ENCODE data around the gene RASSF5. TPM values are rescaled to one million over a fixed set of nuclear protein-coding genes. Genes with fewer than 3 reads are reported as not detected.

RASSF5 gene
- total and polyA plus RNA-seq, 2 of the 13 experiments (the other 11 are each of a cell fraction or from before 2014, with no cell fraction given) = 0.18 to 0.40 TPM

DNA sequence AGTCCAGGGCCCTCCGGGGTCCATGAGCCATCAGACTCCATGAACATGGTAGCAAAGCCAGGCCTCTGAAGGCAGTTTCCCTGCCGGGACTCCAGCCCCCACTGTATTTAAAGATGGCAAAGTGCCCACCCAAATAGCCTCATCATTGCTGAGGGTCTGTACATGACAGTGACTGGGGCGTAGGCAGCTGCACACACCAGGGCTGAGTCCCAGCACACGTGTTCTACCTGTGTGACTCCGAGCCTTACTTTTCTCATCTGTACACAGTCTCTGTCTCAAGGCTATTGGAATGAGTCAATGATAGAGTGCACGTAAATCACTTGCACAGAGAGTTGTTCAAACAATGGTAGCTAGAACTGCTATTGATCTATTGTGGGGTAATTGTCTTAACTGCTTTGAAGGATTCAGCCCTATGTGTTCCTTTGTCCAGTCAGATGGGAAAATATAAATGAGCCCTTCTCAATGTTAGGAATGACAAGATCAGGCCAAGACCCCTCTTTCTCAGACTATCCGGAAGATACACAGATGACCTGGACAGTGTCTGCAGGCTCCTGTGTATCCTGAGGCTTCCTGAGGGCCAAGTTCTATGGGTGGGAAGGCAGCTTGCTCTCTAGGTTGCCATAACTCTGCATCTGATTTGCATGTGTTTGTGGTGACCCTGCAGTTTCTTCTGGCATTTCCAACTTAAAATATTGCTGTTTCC lies 48.9 kb downstream of the RASSF5 start (continued):
- TF ChIP-seq, protein P1, sequence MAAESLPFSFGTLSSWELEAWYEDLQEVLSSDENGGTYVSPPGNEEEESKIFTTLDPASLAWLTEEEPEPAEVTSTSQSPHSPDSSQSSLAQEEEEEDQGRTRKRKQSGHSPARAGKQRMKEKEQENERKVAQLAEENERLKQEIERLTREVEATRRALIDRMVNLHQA (CRISPR knock-in tag; IDR thresholded peaks at IDR 0.05) = no peak
- TF ChIP-seq, protein P2, sequence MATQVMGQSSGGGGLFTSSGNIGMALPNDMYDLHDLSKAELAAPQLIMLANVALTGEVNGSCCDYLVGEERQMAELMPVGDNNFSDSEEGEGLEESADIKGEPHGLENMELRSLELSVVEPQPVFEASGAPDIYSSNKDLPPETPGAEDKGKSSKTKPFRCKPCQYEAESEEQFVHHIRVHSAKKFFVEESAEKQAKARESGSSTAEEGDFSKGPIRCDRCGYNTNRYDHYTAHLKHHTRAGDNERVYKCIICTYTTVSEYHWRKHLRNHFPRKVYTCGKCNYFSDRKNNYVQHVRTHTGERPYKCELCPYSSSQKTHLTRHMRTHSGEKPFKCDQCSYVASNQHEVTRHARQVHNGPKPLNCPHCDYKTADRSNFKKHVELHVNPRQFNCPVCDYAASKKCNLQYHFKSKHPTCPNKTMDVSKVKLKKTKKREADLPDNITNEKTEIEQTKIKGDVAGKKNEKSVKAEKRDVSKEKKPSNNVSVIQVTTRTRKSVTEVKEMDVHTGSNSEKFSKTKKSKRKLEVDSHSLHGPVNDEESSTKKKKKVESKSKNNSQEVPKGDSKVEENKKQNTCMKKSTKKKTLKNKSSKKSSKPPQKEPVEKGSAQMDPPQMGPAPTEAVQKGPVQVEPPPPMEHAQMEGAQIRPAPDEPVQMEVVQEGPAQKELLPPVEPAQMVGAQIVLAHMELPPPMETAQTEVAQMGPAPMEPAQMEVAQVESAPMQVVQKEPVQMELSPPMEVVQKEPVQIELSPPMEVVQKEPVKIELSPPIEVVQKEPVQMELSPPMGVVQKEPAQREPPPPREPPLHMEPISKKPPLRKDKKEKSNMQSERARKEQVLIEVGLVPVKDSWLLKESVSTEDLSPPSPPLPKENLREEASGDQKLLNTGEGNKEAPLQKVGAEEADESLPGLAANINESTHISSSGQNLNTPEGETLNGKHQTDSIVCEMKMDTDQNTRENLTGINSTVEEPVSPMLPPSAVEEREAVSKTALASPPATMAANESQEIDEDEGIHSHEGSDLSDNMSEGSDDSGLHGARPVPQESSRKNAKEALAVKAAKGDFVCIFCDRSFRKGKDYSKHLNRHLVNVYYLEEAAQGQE (IDR thresholded peaks at IDR 0.05; ENCODE audit: borderline replicate concordance in 1 of 2, low read depth in 1 of 2, low read length in 2 of 2) = peak in 1 of 2 experiments; percentile 11; a peak in 1 of 4 replicates
- TF ChIP-seq, protein P3, sequence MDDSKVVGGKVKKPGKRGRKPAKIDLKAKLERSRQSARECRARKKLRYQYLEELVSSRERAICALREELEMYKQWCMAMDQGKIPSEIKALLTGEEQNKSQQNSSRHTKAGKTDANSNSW (CRISPR knock-in tag; IDR thresholded peaks at IDR 0.05; ENCODE audit: borderline replicate concordance) = no peak
- TF ChIP-seq CENPT (CRISPR knock-in tag; IDR thresholded peaks at IDR 0.05; ENCODE audit: low read depth) (no peak), EED (CRISPR knock-in tag; IDR thresholded peaks at IDR 0.05) (no peak), ZNF782 (CRISPR knock-in tag; IDR thresholded peaks at IDR 0.05; ENCODE audit: borderline replicate concordance) (no peak), ZC3H4 (CRISPR knock-in tag; IDR thresholded peaks at IDR 0.05; ENCODE audit: borderline replicate concordance) (no peak), ZNF251 (CRISPR knock-in tag; IDR thresholded peaks at IDR 0.05) (no peak), CEBPB (IDR thresholded peaks at IDR 0.05; ENCODE audit: borderline replicate concordance, low read depth, low read length) (0 out of 2 replicates have a peak, but pooled peaks have one; percentile 4)
- TF ChIP-seq, protein P4, sequence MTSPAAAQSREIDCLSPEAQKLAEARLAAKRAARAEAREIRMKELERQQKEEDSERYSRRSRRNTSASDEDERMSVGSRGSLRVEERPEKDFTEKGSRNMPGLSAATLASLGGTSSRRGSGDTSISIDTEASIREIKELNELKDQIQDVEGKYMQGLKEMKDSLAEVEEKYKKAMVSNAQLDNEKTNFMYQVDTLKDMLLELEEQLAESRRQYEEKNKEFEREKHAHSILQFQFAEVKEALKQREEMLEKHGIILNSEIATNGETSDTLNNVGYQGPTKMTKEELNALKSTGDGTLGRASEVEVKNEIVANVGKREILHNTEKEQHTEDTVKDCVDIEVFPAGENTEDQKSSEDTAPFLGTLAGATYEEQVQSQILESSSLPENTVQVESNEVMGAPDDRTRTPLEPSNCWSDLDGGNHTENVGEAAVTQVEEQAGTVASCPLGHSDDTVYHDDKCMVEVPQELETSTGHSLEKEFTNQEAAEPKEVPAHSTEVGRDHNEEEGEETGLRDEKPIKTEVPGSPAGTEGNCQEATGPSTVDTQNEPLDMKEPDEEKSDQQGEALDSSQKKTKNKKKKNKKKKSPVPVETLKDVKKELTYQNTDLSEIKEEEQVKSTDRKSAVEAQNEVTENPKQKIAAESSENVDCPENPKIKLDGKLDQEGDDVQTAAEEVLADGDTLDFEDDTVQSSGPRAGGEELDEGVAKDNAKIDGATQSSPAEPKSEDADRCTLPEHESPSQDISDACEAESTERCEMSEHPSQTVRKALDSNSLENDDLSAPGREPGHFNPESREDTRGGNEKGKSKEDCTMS (CRISPR knock-in tag; conservative IDR thresholded peaks at IDR 0.05) = no peak
- TF ChIP-seq, protein P5, sequence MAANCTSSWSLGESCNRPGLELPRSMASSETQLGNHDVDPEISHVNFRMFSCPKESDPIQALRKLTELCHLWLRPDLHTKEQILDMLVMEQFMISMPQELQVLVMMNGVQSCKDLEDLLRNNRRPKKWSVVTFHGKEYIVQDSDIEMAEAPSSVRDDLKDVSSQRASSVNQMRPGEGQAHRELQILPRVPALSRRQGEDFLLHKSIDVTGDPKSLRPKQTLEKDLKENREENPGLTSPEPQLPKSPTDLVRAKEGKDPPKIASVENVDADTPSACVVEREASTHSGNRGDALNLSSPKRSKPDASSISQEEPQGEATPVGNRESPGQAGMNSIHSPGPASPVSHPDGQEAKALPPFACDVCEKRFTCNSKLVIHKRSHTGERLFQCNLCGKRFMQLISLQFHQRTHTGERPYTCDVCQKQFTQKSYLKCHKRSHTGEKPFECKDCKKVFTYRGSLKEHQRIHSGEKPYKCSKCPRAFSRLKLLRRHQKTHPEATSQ (CRISPR knock-in tag; IDR thresholded peaks at IDR 0.05; ENCODE audit: borderline replicate concordance) = no peak
- TF ChIP-seq, protein P6, sequence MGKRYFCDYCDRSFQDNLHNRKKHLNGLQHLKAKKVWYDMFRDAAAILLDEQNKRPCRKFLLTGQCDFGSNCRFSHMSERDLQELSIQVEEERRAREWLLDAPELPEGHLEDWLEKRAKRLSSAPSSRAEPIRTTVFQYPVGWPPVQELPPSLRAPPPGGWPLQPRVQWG (CRISPR knock-in tag; IDR thresholded peaks at IDR 0.05; ENCODE audit: borderline replicate concordance, low read depth) = no peak
- TF ChIP-seq, protein P7, sequence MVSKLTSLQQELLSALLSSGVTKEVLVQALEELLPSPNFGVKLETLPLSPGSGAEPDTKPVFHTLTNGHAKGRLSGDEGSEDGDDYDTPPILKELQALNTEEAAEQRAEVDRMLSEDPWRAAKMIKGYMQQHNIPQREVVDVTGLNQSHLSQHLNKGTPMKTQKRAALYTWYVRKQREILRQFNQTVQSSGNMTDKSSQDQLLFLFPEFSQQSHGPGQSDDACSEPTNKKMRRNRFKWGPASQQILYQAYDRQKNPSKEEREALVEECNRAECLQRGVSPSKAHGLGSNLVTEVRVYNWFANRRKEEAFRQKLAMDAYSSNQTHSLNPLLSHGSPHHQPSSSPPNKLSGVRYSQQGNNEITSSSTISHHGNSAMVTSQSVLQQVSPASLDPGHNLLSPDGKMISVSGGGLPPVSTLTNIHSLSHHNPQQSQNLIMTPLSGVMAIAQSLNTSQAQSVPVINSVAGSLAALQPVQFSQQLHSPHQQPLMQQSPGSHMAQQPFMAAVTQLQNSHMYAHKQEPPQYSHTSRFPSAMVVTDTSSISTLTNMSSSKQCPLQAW (CRISPR knock-in tag; IDR thresholded peaks at IDR 0.05) = peak; percentile 59
- TF ChIP-seq, protein P8, sequence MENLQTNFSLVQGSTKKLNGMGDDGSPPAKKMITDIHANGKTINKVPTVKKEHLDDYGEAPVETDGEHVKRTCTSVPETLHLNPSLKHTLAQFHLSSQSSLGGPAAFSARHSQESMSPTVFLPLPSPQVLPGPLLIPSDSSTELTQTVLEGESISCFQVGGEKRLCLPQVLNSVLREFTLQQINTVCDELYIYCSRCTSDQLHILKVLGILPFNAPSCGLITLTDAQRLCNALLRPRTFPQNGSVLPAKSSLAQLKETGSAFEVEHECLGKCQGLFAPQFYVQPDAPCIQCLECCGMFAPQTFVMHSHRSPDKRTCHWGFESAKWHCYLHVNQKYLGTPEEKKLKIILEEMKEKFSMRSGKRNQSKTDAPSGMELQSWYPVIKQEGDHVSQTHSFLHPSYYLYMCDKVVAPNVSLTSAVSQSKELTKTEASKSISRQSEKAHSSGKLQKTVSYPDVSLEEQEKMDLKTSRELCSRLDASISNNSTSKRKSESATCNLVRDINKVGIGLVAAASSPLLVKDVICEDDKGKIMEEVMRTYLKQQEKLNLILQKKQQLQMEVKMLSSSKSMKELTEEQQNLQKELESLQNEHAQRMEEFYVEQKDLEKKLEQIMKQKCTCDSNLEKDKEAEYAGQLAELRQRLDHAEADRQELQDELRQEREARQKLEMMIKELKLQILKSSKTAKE (CRISPR knock-in tag; IDR thresholded peaks at IDR 0.05; ENCODE audit: borderline replicate concordance) = no peak
